GM12878 (cell line): ENCODE results near the gene PLEKHN1.

Experiments
- EED ChIP-seq: sonication (generic); IDR thresholded peaks from 2 replicates; pipeline ENCODE4 v1.6.1; 2016; ENCODE audit warnings: antibody characterized with exemption, low read depth
- ETV6 ChIP-seq, 2 experiments: fragments of 450-650 bp in 1 of 2; IDR thresholded peaks in 1 of 2; conservative IDR thresholded peaks in 1 of 2; 2 replicates each; pipeline ENCODE4 v1.6.1; 2014; ENCODE audit warnings: antibody characterized with exemption in 1 of 2, borderline replicate concordance in 1 of 2, low read depth in 1 of 2, mild to moderate bottlenecking in 1 of 2, moderate library complexity in 1 of 2
- FOS ChIP-seq: IDR thresholded peaks from 3 replicates; pipeline ENCODE4 v1.6.1; 2011; ENCODE audit warnings: borderline replicate concordance; ENCODE audit not compliant: insufficient read length; ENCODE audit errors: extremely low read depth
- FOXM1 ChIP-seq: IDR thresholded peaks from 2 replicates; pipeline ENCODE4 v1.6.1; 2012; ENCODE audit warnings: low read depth, mild to moderate bottlenecking, inconsistent platforms, low read length, moderate library complexity
- MTA2 ChIP-seq: fragments of 450-650 bp; IDR thresholded peaks from 2 replicates; pipeline ENCODE4 v1.6.1; 2016; ENCODE audit warnings: low read depth, mild to moderate bottlenecking, moderate library complexity
- POLR2A ChIP-seq: IDR thresholded peaks from 2 replicates; pipeline ENCODE4 v1.6.1; 2011; ENCODE audit warnings: low read depth, mild to moderate bottlenecking, low read length
- SREBF1 ChIP-seq: IDR thresholded peaks from 2 replicates; pipeline ENCODE4 v1.6.1; 2012; ENCODE audit warnings: mild to moderate bottlenecking, low read length
- TAF1 ChIP-seq: IDR thresholded peaks from 2 replicates; pipeline ENCODE4 v1.6.1; 2011; ENCODE audit warnings: mild to moderate bottlenecking, low read depth, low read length, borderline replicate concordance
- TCF12 ChIP-seq: IDR thresholded peaks from 2 replicates; pipeline ENCODE4 v1.6.1; 2011; ENCODE audit warnings: low read depth, mild to moderate bottlenecking, low read length
- TF ChIP-seq, protein P1 (sequence below), 3 experiments: IDR thresholded peaks in 2 of 3; conservative IDR thresholded peaks in 1 of 3; 2 replicates each; pipeline ENCODE4 v1.5.1; 2011; ENCODE audit warnings: low read depth in 3 of 3, low read length in 3 of 3, mild to moderate bottlenecking in 3 of 3, control low read depth in 2 of 3, moderate library complexity in 2 of 3, inconsistent platforms in 1 of 3, mixed read lengths in 1 of 3; ENCODE audit not compliant: control insufficient read depth in 2 of 3, insufficient read depth in 1 of 3; ENCODE audit errors: extremely low read depth in 1 of 3
- TF ChIP-seq, protein P2 (sequence below): IDR thresholded peaks from 2 replicates; pipeline ENCODE4 v1.6.1; 2012; ENCODE audit warnings: mild to moderate bottlenecking, low read depth, low read length
- TF ChIP-seq, protein P3 (sequence below): IDR thresholded peaks from 2 replicates; pipeline ENCODE4 v1.6.1; 2012; ENCODE audit warnings: low read length, inconsistent platforms
- TF ChIP-seq, protein P4 (sequence below): IDR thresholded peaks from 2 replicates; pipeline ENCODE4 v1.6.1; 2011; ENCODE audit warnings: low read depth, low read length, improper control_type of control experiment, borderline replicate concordance
- TF ChIP-seq, protein P5 (sequence below): fragments of 150-350 bp; IDR thresholded peaks from 2 replicates; pipeline ENCODE4 v1.6.1; 2016; ENCODE audit warnings: low read depth, low read length

DNA sequence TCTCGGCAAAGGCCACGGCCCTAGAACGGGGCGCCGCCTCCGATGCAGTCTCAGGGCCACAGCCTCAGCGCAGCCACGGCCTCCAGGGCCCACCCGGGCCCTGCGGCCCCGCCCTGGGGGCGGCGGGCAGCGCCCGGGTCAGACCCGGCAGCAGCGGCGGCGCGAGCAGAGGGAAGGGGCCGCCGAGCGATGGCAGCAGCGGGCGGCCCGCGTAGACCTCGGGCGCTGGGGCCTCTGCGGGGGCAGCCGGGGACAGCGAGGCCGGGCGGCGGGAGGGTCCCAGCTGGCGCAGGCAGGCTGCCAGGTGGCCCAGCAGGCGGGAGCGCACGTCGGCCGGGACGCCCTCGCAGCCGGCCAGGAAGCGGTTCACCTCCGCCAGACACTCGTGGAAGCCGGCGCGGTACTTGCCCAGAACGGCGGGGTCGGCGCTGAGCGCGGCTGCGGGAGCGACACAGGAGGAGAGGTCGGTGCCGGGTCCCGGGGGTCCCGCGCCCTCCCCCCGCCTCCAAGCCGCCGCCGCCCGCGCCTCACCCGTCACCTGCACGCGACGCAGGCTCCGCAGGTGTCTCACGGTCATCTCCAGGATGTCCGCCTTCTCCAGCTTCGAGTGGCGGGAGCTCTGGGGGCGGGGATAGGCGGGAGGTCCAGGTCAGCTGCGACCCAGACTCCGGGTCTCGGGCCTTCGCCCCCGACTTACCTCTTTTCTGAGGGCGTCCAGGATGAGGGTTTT, 32.9 kb downstream of the PLEKHN1 start:
- TF ChIP-seq ETV6 (conservative IDR thresholded peaks at IDR 0.05 in 1 of 2, IDR thresholded peaks at IDR 0.05 in 1 of 2; ENCODE audit: borderline replicate concordance in 1 of 2, low read depth in 1 of 2): no peak
- 0 out of 2 replicates have a peak, but pooled peaks have one; percentile 4 for TF ChIP-seq TCF12
- no peak for TF ChIP-seq SREBF1
- TF ChIP-seq FOXM1: no peak
- TF ChIP-seq MTA2: no peak
- TF ChIP-seq, protein P1, sequence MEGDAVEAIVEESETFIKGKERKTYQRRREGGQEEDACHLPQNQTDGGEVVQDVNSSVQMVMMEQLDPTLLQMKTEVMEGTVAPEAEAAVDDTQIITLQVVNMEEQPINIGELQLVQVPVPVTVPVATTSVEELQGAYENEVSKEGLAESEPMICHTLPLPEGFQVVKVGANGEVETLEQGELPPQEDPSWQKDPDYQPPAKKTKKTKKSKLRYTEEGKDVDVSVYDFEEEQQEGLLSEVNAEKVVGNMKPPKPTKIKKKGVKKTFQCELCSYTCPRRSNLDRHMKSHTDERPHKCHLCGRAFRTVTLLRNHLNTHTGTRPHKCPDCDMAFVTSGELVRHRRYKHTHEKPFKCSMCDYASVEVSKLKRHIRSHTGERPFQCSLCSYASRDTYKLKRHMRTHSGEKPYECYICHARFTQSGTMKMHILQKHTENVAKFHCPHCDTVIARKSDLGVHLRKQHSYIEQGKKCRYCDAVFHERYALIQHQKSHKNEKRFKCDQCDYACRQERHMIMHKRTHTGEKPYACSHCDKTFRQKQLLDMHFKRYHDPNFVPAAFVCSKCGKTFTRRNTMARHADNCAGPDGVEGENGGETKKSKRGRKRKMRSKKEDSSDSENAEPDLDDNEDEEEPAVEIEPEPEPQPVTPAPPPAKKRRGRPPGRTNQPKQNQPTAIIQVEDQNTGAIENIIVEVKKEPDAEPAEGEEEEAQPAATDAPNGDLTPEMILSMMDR (IDR thresholded peaks at IDR 0.05 in 2 of 3, conservative IDR thresholded peaks at IDR 0.05 in 1 of 3; ENCODE audit: control insufficient read depth in 2 of 3, extremely low read depth in 1 of 3, insufficient read depth in 1 of 3, low read depth in 3 of 3, low read length in 3 of 3): 0 out of 6 replicates have a peak, but pooled peaks of 1 of the 3 experiments have one; percentile 5
- TF ChIP-seq, protein P2, sequence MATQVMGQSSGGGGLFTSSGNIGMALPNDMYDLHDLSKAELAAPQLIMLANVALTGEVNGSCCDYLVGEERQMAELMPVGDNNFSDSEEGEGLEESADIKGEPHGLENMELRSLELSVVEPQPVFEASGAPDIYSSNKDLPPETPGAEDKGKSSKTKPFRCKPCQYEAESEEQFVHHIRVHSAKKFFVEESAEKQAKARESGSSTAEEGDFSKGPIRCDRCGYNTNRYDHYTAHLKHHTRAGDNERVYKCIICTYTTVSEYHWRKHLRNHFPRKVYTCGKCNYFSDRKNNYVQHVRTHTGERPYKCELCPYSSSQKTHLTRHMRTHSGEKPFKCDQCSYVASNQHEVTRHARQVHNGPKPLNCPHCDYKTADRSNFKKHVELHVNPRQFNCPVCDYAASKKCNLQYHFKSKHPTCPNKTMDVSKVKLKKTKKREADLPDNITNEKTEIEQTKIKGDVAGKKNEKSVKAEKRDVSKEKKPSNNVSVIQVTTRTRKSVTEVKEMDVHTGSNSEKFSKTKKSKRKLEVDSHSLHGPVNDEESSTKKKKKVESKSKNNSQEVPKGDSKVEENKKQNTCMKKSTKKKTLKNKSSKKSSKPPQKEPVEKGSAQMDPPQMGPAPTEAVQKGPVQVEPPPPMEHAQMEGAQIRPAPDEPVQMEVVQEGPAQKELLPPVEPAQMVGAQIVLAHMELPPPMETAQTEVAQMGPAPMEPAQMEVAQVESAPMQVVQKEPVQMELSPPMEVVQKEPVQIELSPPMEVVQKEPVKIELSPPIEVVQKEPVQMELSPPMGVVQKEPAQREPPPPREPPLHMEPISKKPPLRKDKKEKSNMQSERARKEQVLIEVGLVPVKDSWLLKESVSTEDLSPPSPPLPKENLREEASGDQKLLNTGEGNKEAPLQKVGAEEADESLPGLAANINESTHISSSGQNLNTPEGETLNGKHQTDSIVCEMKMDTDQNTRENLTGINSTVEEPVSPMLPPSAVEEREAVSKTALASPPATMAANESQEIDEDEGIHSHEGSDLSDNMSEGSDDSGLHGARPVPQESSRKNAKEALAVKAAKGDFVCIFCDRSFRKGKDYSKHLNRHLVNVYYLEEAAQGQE: no peak
- TF ChIP-seq, protein P3, sequence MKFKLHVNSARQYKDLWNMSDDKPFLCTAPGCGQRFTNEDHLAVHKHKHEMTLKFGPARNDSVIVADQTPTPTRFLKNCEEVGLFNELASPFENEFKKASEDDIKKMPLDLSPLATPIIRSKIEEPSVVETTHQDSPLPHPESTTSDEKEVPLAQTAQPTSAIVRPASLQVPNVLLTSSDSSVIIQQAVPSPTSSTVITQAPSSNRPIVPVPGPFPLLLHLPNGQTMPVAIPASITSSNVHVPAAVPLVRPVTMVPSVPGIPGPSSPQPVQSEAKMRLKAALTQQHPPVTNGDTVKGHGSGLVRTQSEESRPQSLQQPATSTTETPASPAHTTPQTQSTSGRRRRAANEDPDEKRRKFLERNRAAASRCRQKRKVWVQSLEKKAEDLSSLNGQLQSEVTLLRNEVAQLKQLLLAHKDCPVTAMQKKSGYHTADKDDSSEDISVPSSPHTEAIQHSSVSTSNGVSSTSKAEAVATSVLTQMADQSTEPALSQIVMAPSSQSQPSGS: no peak
- TF ChIP-seq, protein P4, sequence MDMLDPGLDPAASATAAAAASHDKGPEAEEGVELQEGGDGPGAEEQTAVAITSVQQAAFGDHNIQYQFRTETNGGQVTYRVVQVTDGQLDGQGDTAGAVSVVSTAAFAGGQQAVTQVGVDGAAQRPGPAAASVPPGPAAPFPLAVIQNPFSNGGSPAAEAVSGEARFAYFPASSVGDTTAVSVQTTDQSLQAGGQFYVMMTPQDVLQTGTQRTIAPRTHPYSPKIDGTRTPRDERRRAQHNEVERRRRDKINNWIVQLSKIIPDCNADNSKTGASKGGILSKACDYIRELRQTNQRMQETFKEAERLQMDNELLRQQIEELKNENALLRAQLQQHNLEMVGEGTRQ: no peak
- no peak for TF ChIP-seq TAF1
- no peak for TF ChIP-seq EED
- no peak for TF ChIP-seq FOS
- TF ChIP-seq POLR2A: no peak
- TF ChIP-seq, protein P5, sequence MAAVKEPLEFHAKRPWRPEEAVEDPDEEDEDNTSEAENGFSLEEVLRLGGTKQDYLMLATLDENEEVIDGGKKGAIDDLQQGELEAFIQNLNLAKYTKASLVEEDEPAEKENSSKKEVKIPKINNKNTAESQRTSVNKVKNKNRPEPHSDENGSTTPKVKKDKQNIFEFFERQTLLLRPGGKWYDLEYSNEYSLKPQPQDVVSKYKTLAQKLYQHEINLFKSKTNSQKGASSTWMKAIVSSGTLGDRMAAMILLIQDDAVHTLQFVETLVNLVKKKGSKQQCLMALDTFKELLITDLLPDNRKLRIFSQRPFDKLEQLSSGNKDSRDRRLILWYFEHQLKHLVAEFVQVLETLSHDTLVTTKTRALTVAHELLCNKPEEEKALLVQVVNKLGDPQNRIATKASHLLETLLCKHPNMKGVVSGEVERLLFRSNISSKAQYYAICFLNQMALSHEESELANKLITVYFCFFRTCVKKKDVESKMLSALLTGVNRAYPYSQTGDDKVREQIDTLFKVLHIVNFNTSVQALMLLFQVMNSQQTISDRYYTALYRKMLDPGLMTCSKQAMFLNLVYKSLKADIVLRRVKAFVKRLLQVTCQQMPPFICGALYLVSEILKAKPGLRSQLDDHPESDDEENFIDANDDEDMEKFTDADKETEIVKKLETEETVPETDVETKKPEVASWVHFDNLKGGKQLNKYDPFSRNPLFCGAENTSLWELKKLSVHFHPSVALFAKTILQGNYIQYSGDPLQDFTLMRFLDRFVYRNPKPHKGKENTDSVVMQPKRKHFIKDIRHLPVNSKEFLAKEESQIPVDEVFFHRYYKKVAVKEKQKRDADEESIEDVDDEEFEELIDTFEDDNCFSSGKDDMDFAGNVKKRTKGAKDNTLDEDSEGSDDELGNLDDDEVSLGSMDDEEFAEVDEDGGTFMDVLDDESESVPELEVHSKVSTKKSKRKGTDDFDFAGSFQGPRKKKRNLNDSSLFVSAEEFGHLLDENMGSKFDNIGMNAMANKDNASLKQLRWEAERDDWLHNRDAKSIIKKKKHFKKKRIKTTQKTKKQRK: no peak
